Common myeloid progenitor, CD34-positive (primary cell): ENCODE measurements around the gene RCAN2.

ENCODE experiments used
- CTCF ChIA-PET: fragments of 350-600 bp; sonication (Branson Sonifier 250); formaldehyde crosslinking; loops from one replicate; lab custom pipeline; 2021; ENCODE audit warnings: antibody characterized with exemption; lab: Charles Lee
- POLR2A ChIA-PET: fragments of 350-600 bp; sonication (Branson Sonifier 250); formaldehyde crosslinking; loops from one replicate; lab custom pipeline; 2021; ENCODE audit warnings: antibody characterized with exemption; lab: Charles Lee
- DNase-seq, 3 donors: peaks; one replicate each; pipeline versions ENCODE4 v3.0.0 to v3.0.0-alpha.2; 2013
- H3K27ac ChIP-seq, 2 experiments: 1 replicate in 1 of 2; 2 replicates in 1 of 2; pipeline ENCODE4 v1.7.0; 2013; ENCODE audit warnings: inconsistent platforms in 2 of 2, low read length in 2 of 2, mild to moderate bottlenecking in 2 of 2, low read depth in 1 of 2, moderate library complexity in 1 of 2; ENCODE audit not compliant: severe bottlenecking in 2 of 2, insufficient read depth in 1 of 2, poor library complexity in 1 of 2
- H3K27me3 ChIP-seq, 5 experiments: replicated peaks in 2 of 5; 1 replicate in 3 of 5; 2 replicates in 2 of 5; pipeline versions ENCODE4 v1.6.1 to v1.7.0; 2013; ENCODE audit warnings: low read length in 4 of 5, mild to moderate bottlenecking in 2 of 5, moderate library complexity in 2 of 5, inconsistent platforms in 1 of 5; ENCODE audit not compliant: insufficient read depth in 5 of 5, control insufficient read depth in 4 of 5
- H3K36me3 ChIP-seq, 4 experiments: 1 replicate in 2 of 4; 2 replicates in 2 of 4; pipeline versions ENCODE4 v1.6.1 to v1.7.0; 2013; ENCODE audit warnings: low read length in 3 of 4, control low read depth in 1 of 4, mild to moderate bottlenecking in 1 of 4; ENCODE audit not compliant: control insufficient read depth in 4 of 4, insufficient read depth in 4 of 4
- H3K4me1 ChIP-seq, 4 experiments: 1 replicate in 3 of 4; 2 replicates in 1 of 4; pipeline versions ENCODE4 v1.6.1 to v1.7.1; 2013; ENCODE audit warnings: low read length in 3 of 4, mild to moderate bottlenecking in 3 of 4, control low read depth in 1 of 4, inconsistent platforms in 1 of 4, moderate library complexity in 1 of 4; ENCODE audit not compliant: control insufficient read depth in 4 of 4, insufficient read depth in 4 of 4; ENCODE audit errors: control extremely low read depth in 1 of 4
- H3K4me3 ChIP-seq, 7 experiments: 1 replicate in 4 of 7; 2 replicates in 3 of 7; pipeline versions ENCODE4 v1.5.1 to v1.7.0; 2013; ENCODE audit warnings: mild to moderate bottlenecking in 7 of 7, low read length in 6 of 7, moderate library complexity in 6 of 7, inconsistent platforms in 2 of 7, low read depth in 2 of 7, control low read depth in 1 of 7; ENCODE audit not compliant: insufficient read depth in 4 of 7, control insufficient read depth in 1 of 7; ENCODE audit errors: extremely low read depth in 1 of 7
- H3K9me3 ChIP-seq, 5 experiments: 1 replicate in 4 of 5; 2 replicates in 1 of 5; pipeline versions ENCODE4 v1.6.1 to v1.7.1; 2013; ENCODE audit warnings: low read length in 4 of 5, mild to moderate bottlenecking in 2 of 5, inconsistent platforms in 1 of 5, low read depth in 1 of 5, moderate library complexity in 1 of 5; ENCODE audit not compliant: control insufficient read depth in 4 of 5, insufficient read depth in 2 of 5; ENCODE audit errors: control extremely low read depth in 1 of 5
- WGBS: methylation state at CpG from one replicate; pipeline ENCODE4 v1.1.5; 2013; ENCODE audit not compliant: insufficient coverage; 5-methylcytosine and 5-hydroxymethylcytosine counted together

The RCAN2 gene

DNA sequence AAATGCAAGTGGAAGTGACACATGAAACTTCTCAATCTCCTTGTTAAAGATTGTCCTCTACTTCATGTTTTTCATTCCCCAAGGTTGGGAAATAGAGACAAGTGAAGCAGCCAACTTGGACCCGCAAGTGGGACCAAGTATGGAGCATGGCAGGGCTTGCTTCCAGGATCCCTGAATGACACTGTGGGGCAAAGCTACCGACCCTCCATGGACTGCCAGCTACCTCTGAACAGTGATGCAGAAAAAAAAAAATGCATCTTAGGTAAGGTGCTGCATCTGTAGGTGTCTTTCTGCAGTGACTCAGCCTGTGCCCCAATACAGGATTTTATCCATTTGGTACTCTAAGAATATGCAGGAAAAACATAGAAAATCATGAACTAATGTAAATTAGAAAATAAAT, 201.4 kb downstream of the RCAN2 start:
- no peaks in the 10 kb centered on the region for H3K9me3 ChIP-seq
- peak in 1 of 3 donors; percentile 4 for DNase-seq
- H3K36me3 ChIP-seq = no peaks in the 10 kb centered on the region
- ChIA-PET POLR2A (no interaction called here), CTCF (no interaction called here)
- H3K27ac ChIP-seq = no peak overlapping the region
- H3K27me3 ChIP-seq = no peaks in the 10 kb centered on the region
- H3K4me3 ChIP-seq = no peak overlapping the region
- 83% methylated on average over 2 of the region's 2 CpGs for WGBS
- H3K4me1 ChIP-seq = peaks cover 7 to 29% (median 16%) of the 10 kb centered on the region in 4 experiments

DNA sequence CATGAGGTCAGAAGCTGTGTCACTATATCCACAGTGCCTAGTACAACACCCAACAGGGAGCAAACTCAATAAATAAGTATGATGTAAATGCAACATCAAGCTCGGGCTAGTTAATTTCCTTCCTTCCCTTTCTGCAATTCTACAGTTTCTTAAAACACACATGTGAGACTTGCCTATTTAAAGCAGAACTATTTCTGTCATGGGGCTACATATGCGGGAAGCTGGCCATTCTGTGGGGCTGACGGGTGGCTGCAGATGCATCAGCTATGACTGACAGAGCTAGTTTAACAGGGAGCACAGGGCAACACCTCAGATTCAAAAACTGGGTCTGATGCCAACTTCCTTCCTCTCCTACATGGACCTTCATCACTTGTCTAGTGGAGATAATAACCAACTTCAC, 202.4 kb downstream of the RCAN2 start:
- 0% methylated on average over 2 of the region's 3 CpGs for WGBS
- ChIA-PET CTCF (interaction anchor here (1.9 kb wide), 1 partner anchor 13 kb away, joined by 9 read pairs; no protein-coding TSS in a partner anchor), POLR2A (no interaction called here)
- peak in 2 of 3 donors; percentile 53 to 66 for DNase-seq
- H3K4me1 ChIP-seq = peaks cover 7 to 29% (median 16%) of the 10 kb centered on the region in 4 experiments
- H3K9me3 ChIP-seq = no peaks in the 10 kb centered on the region
- H3K36me3 ChIP-seq = no peaks in the 10 kb centered on the region
- H3K27me3 ChIP-seq = no peaks in the 10 kb centered on the region
- H3K27ac ChIP-seq = no peak overlapping the region
- no peak overlapping the region for H3K4me3 ChIP-seq

DNA sequence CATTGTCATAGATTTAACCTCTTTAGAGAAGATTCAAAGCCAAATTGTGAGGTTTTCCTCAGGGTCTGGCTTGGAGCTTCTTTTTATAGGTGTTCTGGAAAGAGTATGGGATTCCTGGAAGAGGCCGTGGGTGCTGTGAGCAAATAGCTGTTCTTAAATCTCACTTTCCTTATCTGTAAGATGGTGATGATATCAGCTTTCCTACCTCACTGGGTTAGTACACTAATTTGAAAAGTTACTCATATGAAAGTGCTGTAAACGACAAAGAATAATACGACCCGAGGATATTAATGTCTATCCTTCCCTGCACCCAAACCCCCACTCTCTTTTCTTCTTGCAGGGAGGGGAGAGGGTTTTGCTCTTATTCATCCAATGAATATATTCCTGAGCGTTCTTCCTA, 203.6 kb downstream of the RCAN2 start:
- no peak for DNase-seq
- Histone ChIP-seq H3K9me3 (no peaks in the 10 kb centered on the region), H3K36me3 (no peaks in the 10 kb centered on the region), H3K4me3 (no peak overlapping the region), H3K27ac (no peak overlapping the region), H3K4me1 (peaks cover 7 to 29% (median 16%) of the 10 kb centered on the region in 4 experiments), H3K27me3 (no peaks in the 10 kb centered on the region)
- CTCF ChIA-PET = interaction anchor here (1.9 kb wide), 1 partner anchor 12 kb away, joined by 9 read pairs; no protein-coding TSS in a partner anchor
- WGBS = 100% methylated on average over 2 of the region's 5 CpGs
- POLR2A ChIA-PET = no interaction called here

DNA sequence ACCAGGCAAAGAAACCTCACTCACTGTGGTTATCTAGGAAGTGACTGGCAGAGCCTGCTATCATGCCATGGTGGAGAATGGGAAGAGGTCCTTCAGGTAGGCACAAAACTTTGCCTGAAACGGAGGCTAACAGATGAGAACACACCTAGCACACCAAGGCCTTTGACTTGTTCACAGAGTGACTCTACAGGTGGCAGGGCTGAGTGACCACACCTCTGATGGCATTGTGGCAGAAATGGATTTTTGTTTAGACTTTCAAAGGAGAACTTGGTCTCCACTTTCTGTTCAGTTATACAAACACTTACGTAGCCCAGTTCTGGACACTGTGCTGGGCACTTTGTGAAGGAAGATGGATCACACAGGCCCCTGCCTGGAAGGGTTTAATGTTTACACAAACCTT, 204.2 kb downstream of the RCAN2 start:
- 100% methylated on average over 2 of the region's 2 CpGs for WGBS
- no peaks in the 10 kb centered on the region for H3K36me3 ChIP-seq
- peaks cover 7 to 29% (median 16%) of the 10 kb centered on the region in 4 experiments for H3K4me1 ChIP-seq
- ChIA-PET POLR2A (no interaction called here), CTCF (no interaction called here)
- H3K27me3 ChIP-seq = no peaks in the 10 kb centered on the region
- DNase-seq = no peak
- no peak overlapping the region for H3K4me3 ChIP-seq
- H3K9me3 ChIP-seq = no peaks in the 10 kb centered on the region
- H3K27ac ChIP-seq = no peak overlapping the region

DNA sequence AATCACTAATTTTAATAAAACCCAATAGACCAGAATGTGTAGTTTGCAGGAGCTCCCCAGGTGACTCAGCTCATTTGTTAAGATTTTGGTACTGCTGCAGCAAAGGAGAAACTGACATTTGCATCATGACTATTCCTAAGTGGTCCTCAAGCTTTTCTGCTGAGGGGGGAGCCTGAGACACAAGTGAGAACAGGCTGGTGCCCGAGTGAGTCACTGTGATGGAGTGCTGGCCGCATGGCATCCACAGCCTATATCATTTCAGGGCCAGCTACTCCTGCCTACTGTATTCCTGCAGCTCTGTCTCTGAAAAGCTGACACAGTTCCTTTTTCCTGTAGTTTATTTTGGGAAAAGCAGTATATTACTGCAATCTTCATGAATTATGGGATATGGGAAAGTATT, 206.8 kb downstream of the RCAN2 start:
- peak in 2 of 3 donors; percentile 13 to 35 for DNase-seq
- peaks cover 5 to 13% (median 9%) of the 10 kb centered on the region in 4 experiments for H3K4me1 ChIP-seq
- H3K9me3 ChIP-seq = no peaks in the 10 kb centered on the region
- CTCF ChIA-PET = interaction anchor here (0.8 kb wide), 1 partner anchor 126 kb away, joined by 3 read pairs; no protein-coding TSS in a partner anchor
- POLR2A ChIA-PET = no interaction called here
- WGBS = 100% methylated on average over 1 of the region's 2 CpGs
- H3K4me3 ChIP-seq = no peak overlapping the region
- H3K36me3 ChIP-seq = no peaks in the 10 kb centered on the region
- H3K27ac ChIP-seq = no peak overlapping the region
- no peaks in the 10 kb centered on the region for H3K27me3 ChIP-seq

DNA sequence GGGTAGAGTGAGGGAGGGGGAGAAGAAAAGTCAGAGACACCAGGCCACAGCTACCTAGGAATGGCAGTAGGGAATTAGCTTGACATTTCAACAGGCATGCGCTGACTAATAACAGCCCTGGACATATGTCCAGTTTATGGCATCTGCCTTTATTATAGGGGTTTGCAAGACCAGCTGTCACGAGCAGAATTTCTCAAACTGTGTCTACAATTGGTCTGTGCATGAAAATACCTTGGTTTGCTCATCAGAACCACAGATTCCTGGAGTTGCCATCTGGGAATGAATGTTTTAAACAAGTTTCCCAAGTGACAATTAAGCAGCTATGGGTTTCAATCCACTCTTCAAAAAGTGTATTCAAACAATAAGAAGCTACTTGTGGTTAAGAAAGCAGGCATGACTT, 210.1 kb downstream of the RCAN2 start:
- WGBS = 88% methylated on average over 2 of the region's 2 CpGs
- POLR2A ChIA-PET = no interaction called here
- CTCF ChIA-PET = interaction anchor here (1.1 to 1.2 kb wide), 2 partner anchors 9 to 25 kb away, joined by 3 to 5 read pairs; no protein-coding TSS in a partner anchor

DNA sequence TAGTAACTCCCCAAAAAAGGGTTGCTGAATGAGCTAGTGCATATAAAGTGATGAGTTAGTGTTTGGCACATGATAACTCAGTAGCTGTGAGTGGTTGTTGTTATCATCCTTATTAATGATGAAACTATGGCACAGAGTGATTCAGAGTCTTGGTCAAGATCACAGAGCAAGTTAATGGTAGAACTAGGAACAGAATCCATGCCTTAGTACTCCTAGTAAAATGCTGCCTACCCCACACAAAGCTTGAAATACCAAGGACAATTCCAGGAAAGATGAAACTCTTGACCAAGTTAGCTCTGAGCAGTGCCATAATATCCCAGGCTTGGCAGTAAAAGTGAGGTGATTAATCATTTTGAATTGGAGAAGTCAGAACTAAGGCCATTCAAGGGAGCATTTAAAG, 211.4 kb downstream of the RCAN2 start:
- Histone ChIP-seq H3K36me3 (no peaks in the 10 kb centered on the region), H3K27ac (no peak overlapping the region), H3K9me3 (no peaks in the 10 kb centered on the region), H3K4me3 (no peak overlapping the region), H3K4me1 (peaks cover 0 to 7% (median 0%) of the 10 kb centered on the region in 4 experiments), H3K27me3 (no peaks in the 10 kb centered on the region)
- CTCF ChIA-PET = no interaction called here
- POLR2A ChIA-PET = no interaction called here
- DNase-seq = no peak

More for the DNA sequence above, 210.1 kb downstream of the RCAN2 start:
- H3K27ac ChIP-seq = no peak overlapping the region
- DNase-seq = no peak
- H3K4me3 ChIP-seq = no peak overlapping the region
- H3K36me3 ChIP-seq = no peaks in the 10 kb centered on the region
- no peaks in the 10 kb centered on the region for H3K27me3 ChIP-seq
- H3K4me1 ChIP-seq = peaks cover 0 to 7% (median 0%) of the 10 kb centered on the region in 4 experiments
- no peaks in the 10 kb centered on the region for H3K9me3 ChIP-seq
